GM11168 (cell line): ENCODE data around the gene PERP.
"Not testable (repeated sequence)": the region's sequence is repeated elsewhere in the genome, so short reads cannot be mapped to it uniquely, and the experiment has no call there.

Experiments
- in situ Hi-C: fragments of 300-500 bp; cut with MboI; formaldehyde crosslinking; loops from one replicate; pipeline ENCODE4 v1.12.0; 2022; ENCODE audit warnings: low sequenced_read_pairs; ENCODE audit not compliant: unreplicated experiment

The PERP gene

DNA sequence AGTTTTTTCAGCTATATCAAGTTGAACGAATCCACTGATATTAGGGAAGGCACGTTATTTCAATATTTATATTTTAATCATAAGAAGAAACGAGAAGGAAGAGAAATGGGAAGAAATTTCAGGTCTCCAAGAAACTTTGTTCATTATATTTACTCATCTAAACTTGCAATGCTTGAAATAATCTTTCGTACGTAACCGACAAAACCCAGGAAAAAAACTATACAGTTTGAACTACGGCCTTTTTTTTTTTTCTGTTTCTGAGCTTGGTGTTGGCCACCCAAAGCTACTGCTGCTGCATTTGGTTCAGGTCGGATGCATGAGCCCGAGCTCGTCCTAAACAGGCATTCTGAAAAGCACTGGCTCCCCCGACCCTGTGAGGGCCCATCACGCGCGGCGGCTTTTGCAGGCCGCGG is 548 bp downstream of the PERP start:
- in situ Hi-C loops: no loop called here

DNA sequence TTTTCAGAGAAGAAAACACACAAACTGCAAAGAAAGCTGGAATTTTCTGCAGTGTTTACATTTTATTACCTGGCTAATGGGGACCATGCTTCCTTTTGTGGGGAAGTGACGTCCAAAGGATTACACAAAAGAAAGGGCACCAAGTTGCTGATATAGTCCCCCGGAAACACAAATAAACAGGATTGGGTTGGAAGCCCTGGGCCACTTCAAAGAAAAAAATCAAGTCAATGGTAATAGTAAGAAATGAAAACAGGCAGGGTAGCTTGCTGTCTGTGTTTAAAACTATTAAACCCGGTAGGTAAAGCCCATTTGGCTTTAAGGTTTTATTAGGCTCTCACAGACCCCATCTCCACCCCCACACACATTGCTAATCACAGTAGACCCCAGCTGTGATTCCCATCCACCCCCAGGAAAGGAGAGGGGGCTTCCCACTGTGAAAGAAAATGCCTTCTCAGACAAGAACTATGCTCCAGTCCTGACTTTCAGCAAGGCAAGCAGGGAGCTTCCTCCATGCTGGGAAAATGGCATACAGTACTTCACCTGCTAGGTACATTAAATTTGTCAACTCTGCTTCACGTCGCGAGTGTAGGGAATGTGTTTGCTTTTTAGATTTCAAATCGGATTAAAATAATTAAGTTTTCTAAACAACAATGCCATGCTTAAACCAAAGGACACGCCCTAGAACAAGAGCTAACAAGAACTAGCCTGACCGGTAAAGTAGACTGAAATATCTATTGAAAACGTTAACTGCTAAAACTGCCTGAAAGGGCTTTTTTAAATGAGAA is 1.1 kb downstream of the PERP start:
- in situ Hi-C loops: no loop called here

GRCh38 chr6:138105446-138105845 is 1.8 kb downstream of the PERP start:
- in situ Hi-C loops: no loop called here

DNA sequence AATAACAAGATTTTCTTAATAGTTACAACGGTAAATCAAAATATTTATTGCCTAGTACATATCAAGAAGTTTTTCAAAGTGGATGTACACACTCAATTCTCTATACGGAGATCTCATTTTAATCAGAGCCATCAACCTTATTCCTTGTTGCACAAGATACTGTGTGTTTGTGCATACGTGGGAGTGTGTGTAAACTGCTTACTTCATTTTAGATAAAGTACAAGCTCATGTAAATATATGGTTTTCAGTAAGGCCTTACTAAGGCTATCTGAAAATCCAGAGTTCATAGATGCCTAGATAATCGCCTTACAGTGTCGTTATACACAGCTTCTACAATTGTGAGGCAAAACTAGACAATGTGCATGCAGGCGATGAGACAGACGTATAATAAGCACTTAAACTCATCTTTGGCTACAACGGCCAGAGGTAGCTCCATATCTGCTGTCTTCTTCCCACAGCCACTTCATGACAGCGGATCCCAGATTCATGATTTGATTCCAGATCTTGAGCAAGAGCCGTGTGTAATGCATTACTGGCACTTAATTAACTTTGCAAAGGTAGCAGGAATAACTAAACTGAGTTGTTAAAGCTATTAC is 2.5 kb downstream of the PERP start:
- in situ Hi-C loops: no loop called here

DNA sequence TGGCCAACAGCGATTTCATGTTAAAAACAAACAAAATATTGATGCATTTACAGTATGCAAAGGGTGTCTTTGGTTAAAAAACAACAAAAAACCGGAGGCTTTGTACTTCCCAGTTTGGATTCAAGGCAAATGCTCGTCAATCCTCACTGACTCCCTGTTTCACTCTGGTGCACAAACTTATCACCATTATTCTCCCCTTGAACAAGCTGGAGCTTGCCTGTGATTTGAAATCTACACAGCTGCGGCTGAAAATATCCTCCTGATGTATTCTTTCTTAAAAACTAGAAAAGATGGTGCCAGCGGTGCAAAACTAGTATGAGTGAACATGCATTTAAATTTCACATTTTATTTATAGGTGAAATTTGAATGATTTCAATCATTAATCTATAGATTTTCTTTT is 3.3 kb downstream of the PERP start:
- in situ Hi-C loops: no loop called here

DNA sequence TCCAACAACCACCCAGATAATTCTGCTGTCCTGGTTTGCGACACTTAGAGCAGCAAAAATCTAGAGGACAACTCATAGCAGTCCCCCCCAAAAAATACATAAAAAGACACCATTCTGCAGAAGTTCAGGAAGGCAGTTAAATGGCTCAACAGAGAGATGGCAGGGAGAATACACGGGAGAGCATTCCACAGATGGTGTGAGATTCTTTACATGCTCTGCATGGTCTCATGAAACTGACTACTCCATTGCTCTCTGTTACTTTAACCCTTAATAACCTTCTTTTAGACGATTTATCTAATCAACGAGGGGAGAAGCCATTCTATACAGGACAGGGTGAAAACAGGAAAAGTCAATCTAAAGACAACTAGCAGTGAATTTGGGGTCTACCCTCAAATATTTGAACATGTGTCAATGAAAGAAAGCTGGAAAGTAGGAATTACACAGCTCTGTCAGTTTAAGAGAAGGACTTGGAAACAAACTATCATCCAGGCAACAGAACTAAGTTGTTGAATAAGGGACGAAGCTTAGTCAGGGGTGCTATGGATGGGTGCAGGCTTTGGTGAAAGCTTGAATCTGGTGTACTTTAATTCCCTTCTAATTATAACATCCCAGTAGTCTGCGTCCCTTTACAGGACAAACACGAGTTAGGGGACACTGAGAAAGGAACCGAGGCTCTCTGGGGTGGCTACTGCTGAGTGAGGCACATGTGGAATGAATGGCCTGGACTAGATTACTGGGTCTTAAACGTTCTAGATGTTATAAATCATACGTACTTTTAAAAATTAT is 5.1 kb downstream of the PERP start:
- in situ Hi-C loops: no loop called here

DNA sequence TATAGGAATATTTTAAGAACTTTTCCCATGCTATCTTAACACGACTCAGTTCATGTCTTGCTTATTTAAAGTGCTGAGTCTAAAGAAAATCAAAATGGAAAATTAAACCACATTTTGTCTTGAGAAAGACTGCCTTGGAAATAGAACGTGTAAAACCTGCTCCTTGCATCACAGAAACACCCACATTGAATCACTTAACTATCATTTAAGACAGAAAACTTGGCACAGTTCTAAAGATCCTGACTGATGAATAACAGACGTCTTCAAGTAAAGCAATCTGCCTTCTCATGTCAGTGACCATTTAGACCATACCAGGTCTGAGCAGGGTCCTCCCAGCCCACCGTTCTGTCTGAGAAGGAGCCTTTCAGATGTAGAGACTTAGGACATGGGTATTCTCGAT is 7.4 kb downstream of the PERP start:
- in situ Hi-C loops: loop anchor here (10.0 kb wide), 1 partner anchor 405 kb away; no protein-coding TSS in a partner anchor

GRCh38 chr6:138098306-138098705 is 8.9 kb downstream of the PERP start:
- in situ Hi-C loops: loop anchor here (10.0 kb wide), 1 partner anchor 404 kb away; no protein-coding TSS in a partner anchor

- in situ Hi-C loops: loop anchor here (10.0 kb wide), 1 partner anchor 399 kb away; no protein-coding TSS in a partner anchor
Measured at GRCh38 chr6:138094260-138094659, 13.0 kb downstream of the PERP start.

DNA sequence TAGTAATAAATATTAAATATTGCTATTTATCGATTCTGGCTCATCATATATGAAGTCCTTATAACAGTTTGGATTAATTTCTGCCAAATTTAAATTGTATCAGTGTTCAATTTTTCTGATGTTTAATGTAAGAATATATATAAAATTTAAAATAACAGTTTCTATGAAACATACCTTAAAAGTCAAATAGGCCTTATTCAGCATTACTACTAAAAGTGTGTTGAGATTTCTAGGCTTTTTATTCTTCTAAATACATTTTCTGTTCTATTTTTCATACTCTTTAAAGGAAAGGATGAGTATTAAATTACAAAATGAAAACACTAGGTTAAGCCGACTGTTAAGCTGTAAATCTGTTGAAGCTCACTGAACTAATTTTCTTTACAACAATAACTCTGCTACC is 13.6 kb downstream of the PERP start:
- in situ Hi-C loops: loop anchor here (10.0 kb wide), 1 partner anchor 399 kb away; no protein-coding TSS in a partner anchor

GRCh38 chr6:138092686-138093085 is 14.5 kb downstream of the PERP start:
- in situ Hi-C loops: loop anchor here (10.0 kb wide), 1 partner anchor 398 kb away; no protein-coding TSS in a partner anchor

- in situ Hi-C loops: no loop called here
Measured at GRCh38 chr6:138089325-138089724, 17.9 kb downstream of the PERP start.

- in situ Hi-C loops: no loop called here
Measured at GRCh38 chr6:138088326-138088762, 18.9 kb downstream of the PERP start.

GRCh38 chr6:138087593-138088325 is 19.5 kb downstream of the PERP start:
- in situ Hi-C loops: no loop called here

DNA sequence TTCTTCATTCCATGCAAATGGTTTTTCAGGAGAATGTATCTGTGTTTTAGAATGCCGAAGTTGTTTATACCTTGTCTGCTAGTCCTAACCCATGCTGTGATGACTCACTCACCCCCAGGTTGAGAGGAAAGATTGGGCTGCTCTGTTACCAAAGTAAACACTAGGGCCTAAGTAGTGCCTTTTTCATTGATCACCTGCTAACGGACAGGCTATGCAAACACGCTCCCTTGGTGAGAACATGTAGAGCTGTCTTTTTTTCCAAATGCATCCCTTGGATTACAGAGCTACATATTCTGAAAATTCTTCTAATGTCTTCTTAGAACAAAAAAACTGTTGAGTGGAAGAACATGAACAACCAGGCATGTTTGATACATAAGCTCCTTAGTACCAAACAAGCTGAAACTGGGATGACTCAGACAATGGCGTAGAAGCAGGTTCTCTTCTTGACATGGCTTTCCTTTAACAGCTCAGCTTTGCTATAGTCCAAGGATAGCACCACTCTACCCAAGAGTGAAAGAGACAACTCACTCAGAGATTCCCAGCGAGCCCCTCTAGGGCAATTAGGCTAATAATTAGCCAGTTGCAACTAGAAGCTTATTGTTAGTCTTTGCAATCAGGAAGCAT is 20.5 kb downstream of the PERP start:
- in situ Hi-C loops: no loop called here

- in situ Hi-C loops: no loop called here
Measured at GRCh38 chr6:138085839-138086222, 21.4 kb downstream of the PERP start.

GRCh38 chr6:138084904-138085838 is 22.0 kb downstream of the PERP start:
- in situ Hi-C loops: no loop called here

DNA sequence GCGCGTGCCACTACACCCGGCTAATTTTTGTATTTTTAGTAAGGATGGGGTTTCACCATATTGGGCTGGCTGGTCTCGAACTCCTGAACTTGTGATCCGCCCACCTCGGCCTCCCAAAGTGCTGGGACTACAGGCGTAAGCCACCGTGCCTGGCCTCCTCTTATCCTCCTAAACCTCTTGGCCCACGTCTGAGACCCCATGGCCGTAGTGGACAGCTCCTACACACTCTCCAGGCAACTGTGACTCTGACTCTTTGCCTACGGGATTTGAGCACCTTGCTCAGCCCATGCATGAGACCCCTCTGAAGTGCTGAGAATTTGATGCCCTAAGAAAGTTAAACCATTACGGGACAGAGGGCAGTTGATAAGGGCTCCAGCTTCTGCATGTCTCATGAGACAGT is 25.0 kb downstream of the PERP start:
- in situ Hi-C loops: no loop called here

GRCh38 chr6:138079556-138079955 is 27.7 kb downstream of the PERP start:
- in situ Hi-C loops: not testable (repeated sequence)
